Measurements from ENCODE around the gene SRSF8. TPM values are rescaled to one million over a fixed set of nuclear protein-coding genes. Genes with fewer than 3 reads are reported as not detected.
"Not testable (repeated sequence)": the region's sequence is repeated elsewhere in the genome, so short reads cannot be mapped to it uniquely, and the experiment has no call there.

The SRSF8 gene, protein sequence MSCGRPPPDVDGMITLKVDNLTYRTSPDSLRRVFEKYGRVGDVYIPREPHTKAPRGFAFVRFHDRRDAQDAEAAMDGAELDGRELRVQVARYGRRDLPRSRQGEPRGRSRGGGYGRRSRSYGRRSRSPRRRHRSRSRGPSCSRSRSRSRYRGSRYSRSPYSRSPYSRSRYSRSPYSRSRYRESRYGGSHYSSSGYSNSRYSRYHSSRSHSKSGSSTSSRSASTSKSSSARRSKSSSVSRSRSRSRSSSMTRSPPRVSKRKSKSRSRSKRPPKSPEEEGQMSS
- 17.5 TPM for total RNA-seq

DNA sequence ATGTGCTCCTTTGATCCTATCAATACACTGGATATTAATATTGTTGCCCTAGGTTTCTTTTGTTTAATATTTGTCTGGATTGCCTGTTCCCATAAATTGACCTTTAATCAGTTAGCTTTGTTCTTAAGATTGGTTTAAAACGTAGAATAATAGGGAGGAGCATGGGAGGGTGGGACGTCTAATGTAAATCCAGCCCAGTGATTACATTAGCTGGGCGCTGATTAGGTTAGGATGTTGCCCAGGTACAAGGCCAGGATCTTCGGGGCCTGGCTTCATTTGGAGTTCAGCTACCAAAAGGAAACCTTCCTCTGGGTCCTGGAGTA is at the start of gene SRSF8:
SRSF8 (plus strand) TSS at position 204 of the 323 bp plus-strand sequence. CDS start 308 bp downstream, outside the sequence.
- no peak for DNase-seq (ENCODE audit: low read depth in 2 of 3, low spot score in 2 of 3)

DNA sequence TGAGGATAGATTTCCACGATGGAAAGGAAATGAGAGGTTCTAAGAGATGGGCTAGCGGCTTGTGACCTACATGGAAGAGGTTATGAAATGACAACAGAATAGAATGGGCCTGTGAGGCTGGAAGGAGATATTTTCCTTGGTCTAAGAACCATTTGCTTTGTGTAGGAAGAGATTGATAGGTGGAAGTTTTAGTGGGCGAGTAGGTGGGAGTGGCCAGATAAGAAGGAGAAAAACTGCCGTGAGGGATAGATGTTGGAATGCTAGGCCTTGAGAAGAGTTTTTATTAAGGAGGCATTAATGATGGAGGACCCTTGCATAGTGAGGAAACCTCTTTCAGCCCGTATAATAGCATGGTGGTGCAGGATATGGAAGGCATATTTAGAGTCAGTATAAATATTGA is 45.3 kb upstream of the SRSF8 start:
- not testable (repeated sequence) for DNase-seq (ENCODE audit: low read depth in 2 of 3, low spot score in 2 of 3)

DNA sequence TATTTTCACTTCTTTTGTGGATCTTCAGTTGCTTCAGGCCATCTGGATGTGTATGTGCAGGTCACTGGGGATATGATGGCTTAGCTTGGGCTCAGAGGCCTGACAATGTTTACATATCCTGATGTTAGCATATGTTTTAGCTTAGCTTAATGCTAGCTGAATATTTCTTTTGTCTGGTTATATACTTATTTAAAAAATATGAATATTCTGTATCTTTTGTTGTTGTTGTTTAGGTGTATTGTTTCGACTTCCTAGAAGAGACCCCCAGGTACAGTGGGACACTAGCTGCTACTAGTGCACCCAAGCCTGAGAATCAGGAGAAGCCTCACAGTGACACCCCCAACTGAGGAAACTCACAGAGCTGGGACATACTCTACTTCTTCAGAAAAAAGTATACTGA is 41.8 kb upstream of the SRSF8 start, which contains the start of gene KDM4E:
KDM4E (plus strand) TSS at position 301 of the 400 bp plus-strand sequence. CDS start 300 bp downstream, outside the sequence.
- DNase-seq (ENCODE audit: low read depth in 2 of 3, low spot score in 2 of 3) = no peak

DNA sequence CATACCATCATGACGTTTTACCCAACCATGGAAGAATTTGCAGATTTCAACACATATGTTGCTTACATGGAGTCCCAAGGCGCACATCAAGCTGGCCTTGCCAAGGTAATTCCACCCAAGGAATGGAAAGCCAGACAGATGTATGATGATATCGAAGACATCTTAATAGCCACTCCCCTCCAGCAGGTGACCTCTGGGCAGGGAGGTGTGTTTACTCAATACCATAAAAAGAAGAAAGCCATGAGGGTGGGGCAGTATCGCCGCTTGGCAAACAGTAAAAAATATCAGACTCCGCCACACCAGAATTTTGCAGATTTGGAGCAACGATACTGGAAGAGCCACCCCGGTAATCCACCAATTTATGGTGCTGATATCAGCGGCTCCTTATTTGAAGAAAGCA is 41.1 kb upstream of the SRSF8 start:
- DNase-seq (ENCODE audit: low read depth in 2 of 3, low spot score in 2 of 3) = not testable (repeated sequence)

DNA sequence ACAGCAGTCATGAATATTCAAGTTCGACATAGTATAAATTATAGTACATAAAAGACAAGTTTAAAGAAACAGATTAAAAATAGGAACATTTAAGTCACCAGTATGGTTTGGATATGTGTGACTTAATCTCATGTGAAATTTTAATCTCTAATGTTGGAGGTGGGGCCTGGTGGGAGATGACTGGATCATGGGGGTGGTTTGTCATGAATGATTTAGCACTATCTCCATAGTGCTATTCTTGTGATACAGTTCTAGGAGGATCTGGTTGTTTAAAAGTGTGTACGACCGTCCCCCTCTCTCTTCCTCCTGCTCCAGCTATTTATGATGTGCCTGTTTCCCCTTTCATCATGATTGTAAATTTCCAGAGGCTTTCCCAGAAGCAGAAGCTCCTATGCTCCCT is 38.4 kb upstream of the SRSF8 start:
- DNase-seq (ENCODE audit: low read depth in 2 of 3, low spot score in 2 of 3) = no peak

DNA sequence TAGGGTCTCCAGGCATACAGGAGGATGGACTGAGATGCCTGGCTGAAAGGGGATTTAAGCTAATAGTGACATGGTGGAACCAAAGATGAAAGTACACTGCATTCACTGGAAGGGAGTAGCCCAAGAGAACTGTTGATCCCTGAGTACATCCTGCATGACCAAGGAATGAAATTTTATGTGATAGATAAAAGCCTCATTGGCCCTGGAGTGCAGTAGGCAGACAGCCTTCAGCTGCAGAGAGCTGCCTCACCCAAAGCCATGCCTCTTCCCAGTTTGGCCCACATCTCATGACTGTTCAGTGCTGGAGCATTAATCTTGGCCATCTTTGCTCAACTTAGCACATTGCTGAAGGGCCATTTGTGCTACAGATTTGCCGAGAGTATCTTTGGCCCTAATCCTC is 33.7 kb upstream of the SRSF8 start:
- no peak for DNase-seq (ENCODE audit: low read depth in 2 of 3, low spot score in 2 of 3)

DNA sequence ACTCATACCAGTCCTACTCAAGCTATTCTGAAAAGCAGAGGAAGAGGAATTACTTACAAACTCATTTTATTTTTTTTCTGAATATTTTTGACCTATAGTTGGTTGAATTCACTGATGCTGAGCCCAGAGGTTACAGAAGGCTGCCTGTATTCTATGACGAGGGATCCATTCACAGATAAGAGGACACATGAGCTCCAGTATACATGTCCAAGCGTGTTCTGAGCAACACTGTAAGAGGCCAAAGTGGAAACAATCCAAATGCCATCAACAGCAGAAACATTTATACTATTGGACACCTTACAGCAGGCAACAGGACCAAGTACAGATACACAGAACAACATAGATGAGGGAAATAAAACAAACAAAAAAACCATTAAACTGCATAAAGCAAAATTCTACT is 31.4 kb upstream of the SRSF8 start:
- DNase-seq (ENCODE audit: low read depth in 2 of 3, low spot score in 2 of 3) = no peak

DNA sequence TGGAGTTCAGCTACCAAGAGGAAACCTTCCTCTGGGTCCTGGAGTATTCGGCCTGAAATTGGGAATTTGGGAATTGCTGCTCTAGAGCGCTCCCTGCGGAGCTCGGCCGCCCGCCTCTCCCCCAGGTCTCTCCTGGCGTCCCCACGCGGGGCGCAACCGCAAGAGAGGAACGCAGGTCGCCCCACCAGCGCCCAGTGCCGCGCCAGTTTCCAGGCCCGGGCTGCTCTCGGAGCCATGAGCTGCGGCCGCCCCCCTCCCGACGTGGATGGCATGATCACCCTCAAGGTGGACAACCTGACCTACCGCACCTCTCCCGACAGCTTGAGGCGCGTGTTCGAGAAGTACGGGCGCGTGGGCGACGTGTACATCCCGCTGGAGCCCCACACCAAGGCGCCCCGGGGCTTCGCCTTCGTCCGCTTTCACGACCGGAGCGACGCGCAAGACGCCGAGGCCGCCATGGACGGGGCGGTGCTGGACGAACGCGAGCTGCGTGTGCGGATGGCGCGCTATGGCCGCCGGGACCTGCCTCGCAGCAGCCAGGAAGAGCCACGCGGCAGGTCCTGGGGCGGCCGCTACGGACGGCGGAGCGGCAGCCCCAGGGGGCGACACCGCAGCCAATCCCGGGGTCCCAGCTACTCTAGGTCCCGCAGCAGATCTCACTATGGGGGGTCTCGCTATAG is 29.2 kb upstream of the SRSF8 start:
- DNase-seq (ENCODE audit: low read depth in 2 of 3, low spot score in 2 of 3) = peak in 2 of 3 donors; percentile 15 to 17

DNA sequence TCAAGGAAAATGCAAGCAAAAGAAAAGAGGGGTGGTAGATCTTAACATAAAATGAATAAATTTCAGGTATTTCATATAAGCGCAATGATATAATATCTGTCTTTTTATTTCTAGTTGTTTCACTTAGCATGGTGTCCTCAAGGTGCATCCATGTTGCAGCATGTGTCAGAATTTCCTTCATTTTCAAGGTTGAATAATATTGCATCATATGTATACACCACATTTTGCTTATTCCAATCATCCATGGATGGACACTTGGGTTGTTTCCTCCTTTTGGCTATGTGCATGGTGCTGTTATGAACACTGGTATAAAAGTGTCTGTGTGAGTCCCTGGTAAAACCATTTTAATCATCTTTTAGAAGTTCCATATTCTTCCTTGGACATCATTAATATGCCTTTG is 24.5 kb upstream of the SRSF8 start:
- no peak for DNase-seq (ENCODE audit: low read depth in 2 of 3, low spot score in 2 of 3)

DNA sequence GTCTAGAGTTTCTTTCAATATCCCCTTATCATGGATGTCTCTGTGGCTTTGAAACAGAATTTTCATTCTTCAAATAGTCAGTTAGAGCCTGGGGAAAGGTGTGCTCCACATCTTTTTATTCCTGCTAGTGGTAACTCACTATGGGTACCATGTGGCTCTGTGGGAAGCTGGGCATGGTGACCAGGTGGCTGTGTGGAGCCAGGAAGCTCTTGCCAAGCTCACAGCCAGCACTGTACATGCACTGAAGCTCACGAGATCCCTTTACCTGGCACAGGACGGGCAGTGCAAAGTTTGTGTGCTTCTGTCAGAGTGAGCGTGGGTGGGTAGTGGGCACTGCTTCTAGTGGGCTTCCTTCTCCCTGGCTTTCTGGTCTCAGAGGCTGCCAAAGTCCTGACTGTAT is 23.8 kb upstream of the SRSF8 start:
- DNase-seq (ENCODE audit: low read depth in 2 of 3, low spot score in 2 of 3) = no peak

DNA sequence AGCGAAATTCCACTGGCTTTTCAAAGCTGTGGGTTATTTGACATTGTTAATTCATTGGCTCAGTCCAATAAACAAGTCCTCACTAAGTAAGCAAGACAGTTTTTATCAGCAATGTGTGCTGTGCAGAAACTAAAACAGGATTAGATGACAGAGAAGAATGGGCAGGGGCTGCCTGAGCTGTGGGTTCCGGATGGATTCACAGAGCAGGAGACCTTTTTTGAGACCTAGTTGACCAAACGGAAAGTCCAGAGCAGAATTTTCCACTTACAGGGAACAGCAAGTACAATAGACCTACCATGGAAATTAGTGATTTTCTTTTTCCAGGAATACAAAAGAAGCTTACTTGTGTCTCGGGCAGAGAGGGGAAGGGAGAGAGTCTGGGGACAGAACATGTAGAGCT is 22.7 kb upstream of the SRSF8 start:
- no peak for DNase-seq (ENCODE audit: low read depth in 2 of 3, low spot score in 2 of 3)

DNA sequence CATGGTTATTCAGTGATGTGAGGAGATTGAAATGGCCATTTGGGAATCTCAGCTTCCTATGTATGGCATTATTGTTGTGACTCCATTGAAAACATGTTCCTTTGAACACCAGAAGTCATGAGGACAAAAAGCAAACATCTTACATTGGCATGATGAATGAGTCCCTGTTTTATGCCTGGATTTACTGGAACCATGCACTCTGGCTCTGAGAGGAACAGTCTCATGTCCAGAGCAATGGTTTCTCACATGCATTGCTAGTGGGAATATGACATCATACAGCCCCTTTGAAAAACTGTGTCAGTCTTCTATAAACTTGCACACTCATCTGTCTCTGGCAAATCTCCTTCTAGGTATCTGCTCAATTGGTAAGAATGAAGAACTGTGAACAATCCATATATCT is 20.9 kb upstream of the SRSF8 start:
- no peak for DNase-seq (ENCODE audit: low read depth in 2 of 3, low spot score in 2 of 3)

DNA sequence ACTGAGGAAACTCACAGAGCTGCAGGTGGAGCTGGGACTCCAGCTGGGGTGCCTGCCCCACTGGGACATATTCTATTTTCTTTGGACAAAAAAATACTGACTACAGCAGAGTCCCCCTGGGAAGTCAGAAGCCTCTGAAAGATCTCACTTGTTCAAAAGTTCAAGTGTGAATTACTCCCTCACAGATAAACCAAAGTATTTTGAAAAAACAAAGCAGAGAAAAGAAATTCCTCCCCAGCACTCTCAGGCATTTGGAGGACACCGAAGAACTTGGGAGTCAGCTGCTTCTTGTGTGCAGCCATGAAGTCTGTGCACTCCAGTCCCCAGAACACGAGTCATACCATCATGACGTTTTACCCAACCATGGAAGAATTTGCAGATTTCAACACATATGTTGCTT is 17.6 kb upstream of the SRSF8 start, which contains the start of gene KDM4F:
KDM4F (plus strand) TSS at position 301 of the 400 bp plus-strand sequence.
- not testable (repeated sequence) for DNase-seq (ENCODE audit: low read depth in 2 of 3, low spot score in 2 of 3)

DNA sequence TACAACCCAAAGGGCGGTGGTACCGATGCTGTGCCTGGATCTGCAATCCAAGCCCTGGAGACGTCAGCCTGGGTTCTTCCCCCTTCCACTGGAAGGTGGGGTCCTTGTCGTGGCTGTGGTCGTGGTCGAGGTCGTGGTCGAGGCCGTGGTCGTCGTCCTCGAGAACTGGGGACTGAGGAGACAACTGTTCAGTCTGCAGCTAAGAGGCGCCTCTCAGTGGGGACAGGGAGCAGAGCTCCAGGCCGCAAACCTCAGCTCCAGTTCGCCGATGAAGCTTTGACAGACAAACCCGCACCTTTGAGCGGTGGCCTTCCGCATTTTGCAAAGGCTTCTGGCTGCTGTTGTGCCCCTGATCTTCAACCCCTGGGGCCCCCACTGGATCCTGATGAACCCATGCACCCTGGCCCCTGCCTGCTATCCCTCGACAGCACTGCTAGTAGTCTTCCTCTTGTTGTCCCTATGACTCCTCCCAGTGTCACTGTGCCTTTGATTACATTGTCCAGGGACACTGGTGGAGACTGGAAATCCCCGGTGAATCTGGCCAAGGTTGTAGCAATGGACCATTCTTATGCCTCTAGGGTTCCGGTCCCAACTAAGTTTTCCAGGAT is 16.0 kb upstream of the SRSF8 start:
- no peak for DNase-seq (ENCODE audit: low read depth in 2 of 3, low spot score in 2 of 3)

DNA sequence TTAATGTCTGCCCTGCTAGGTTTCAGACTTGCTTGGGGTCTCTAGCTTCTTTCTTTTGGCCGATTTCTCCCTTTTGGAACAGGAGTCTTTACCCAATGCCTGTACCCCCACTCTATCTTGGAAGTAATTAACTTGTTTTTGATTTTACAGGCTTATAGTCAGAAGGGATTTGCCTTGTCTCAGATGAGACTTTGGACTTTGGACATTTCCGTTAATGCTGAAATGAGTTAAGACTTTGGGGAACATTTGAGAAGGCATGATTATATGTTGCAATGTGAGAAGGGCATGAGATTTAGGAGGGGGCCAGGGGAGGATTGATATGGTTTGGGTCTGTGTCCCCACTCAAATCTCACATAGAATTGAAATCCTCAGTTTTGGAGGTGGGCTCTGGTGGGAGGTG is 12.4 kb upstream of the SRSF8 start:
- no peak for DNase-seq (ENCODE audit: low read depth in 2 of 3, low spot score in 2 of 3)

DNA sequence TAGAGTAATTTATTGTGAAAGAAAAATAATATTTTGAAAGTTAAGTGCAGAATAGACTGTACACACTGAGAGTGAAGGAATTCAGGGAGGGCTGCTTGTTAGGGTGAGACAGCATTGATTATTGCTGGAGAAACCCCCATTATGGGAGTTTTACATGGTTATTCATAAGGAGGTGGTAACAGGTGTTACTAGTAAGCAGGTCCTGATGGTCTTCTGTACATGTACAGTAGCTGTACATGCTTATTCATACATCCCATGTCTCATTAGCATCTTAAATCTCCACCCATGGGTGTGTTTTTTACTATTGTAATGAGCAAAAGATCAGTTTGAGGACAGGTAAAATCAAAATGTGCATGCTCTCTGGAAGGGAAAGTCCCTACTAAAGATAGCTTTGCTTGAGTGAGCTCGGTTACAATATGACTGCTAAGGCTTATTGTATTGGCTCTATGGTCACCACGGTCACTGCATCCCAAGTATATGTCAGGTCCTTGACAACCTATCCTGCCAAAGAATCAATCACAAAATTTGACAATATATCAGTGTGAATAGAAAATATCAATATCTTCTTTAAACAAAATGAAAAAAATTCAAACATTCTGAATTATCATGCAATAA is 11.3 kb upstream of the SRSF8 start:
- DNase-seq (ENCODE audit: low read depth in 2 of 3, low spot score in 2 of 3) = no peak

DNA sequence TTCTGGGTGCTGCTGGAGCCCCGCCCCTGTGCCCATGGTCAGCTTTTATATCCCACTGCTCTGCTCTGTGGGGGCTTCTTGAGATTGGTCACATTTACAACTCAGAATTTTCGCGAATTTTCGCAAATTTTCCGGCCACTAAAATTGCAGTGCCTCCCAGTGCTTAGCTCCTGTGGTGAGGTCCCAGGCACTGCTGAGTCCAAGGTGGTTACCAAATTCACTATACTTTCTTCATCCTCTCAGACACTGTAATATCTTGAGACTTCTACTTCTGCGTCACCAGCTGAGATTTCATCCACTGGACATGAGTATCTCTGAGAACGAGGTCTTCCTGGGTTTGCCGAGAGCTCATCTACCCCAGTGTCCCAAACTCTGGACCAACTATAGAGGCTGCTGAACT is 8.8 kb upstream of the SRSF8 start:
- no peak for DNase-seq (ENCODE audit: low read depth in 2 of 3, low spot score in 2 of 3)

DNA sequence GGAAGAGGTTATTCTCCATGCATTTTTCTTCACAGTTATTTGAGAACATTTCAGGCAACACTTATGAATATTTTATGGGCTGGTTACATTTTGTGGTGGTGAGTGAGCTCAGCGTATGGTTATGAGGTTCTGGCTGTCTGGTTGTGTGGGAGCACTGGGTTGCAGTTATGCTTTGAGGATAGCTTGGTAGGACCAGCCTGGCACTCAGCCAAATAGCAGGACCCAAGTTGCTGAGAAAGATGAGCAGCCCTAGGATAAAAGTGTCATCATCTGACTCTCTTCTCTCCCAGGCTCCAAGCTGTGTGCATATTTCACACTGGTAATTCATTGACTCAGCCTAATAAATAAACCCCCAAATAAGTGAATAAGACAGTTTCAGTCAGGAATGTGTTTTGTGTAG is 8.1 kb upstream of the SRSF8 start:
- DNase-seq (ENCODE audit: low read depth in 2 of 3, low spot score in 2 of 3) = no peak

DNA sequence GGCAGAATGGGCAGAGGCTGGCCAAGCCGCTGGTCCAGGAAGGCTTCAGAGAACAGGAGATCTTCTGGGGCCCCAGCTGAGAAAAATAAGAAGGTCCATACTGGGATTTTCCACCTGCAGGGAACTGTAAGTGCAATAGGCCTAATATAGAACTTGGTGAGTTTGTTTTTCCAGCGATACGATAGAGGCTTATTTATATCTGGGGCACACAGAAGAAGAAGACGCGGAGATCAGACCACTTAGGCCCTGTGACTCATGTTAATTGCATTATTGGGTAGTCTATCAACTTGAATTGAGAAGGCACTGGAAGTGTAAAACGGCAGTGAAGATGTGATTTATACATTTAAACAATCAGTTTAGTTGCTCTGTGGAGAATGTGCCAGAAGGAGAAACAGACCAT is 7.7 kb upstream of the SRSF8 start:
- no peak for DNase-seq (ENCODE audit: low read depth in 2 of 3, low spot score in 2 of 3)

DNA sequence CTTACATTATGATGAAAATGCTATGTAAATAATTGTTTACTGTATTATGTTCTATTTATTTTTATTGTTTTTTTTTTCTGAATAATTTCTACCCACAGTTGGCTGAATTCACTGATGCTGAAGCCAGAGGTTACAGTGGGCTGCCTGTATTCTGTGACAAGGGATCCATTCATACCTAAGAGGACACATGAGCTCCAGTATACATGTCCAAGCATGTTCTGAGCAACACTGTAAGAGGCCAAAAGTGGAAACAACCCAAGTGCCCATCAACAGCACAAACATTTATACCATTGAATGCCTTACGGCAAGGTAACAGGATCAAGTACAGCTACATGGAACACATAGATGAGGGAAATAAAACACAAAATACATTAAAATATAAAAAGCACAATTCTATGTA is 1.4 kb upstream of the SRSF8 start:
- no peak for DNase-seq (ENCODE audit: low read depth in 2 of 3, low spot score in 2 of 3)

DNA sequence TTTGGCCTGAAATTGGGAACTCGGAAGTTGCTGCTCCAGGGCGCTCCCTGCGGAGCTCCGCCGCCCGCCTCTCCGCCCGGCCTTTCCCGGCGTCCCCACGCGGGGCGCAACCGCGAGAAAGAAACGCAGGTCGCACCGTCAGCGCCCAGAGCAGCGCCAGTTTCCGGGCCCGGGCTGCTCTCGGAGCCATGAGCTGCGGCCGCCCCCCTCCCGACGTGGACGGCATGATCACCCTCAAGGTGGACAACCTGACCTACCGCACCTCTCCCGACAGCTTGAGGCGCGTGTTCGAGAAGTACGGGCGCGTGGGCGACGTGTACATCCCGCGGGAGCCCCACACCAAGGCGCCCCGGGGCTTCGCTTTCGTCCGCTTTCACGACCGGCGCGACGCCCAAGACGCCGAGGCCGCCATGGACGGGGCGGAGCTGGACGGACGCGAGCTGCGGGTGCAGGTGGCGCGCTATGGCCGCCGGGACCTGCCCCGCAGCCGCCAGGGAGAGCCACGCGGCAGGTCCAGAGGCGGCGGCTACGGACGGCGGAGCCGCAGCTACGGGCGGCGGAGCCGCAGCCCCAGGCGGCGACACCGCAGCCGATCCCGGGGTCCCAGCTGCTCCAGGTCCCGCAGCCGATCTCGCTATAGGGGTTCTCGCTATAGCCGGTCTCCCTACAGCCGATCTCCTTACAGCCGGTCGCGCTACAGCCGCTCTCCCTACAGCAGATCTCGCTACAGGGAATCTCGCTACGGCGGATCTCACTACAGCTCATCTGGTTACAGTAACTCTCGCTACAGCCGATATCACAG is 521 bp downstream of the SRSF8 start:
- peak; percentile 59 to 81 (median 75) for DNase-seq (ENCODE audit: low read depth in 2 of 3, low spot score in 2 of 3)
